ENCODE results near the gene KRTAP20-4. TPM values are rescaled to one million over a fixed set of nuclear protein-coding genes. Genes with fewer than 3 reads are reported as not detected.

The KRTAP20-4 gene
- total RNA-seq, 4 donors from 2014 or later: not detected

DNA sequence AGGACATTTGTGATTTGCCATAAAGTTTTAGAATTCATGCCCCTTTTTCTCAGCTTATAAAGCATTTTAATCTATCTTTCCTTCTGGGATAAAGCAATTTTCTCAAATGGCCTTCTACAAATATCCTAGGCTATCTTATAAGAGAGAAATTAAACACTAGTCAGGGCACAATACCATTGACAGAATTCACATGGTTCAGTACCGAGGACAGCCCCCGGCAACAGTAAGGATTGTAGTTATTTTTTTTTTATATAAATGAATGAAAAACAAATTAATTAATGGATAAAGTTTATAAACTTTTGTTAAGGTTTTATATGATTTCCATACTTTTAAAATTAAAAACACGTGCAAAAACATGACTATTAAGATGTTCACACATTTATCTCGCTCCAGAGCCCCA is 7.7 kb downstream of the KRTAP20-4 start:
- H3K4me1 ChIP-seq: no peaks in the 10 kb centered on the region
- TF ChIP-seq, protein P1, sequence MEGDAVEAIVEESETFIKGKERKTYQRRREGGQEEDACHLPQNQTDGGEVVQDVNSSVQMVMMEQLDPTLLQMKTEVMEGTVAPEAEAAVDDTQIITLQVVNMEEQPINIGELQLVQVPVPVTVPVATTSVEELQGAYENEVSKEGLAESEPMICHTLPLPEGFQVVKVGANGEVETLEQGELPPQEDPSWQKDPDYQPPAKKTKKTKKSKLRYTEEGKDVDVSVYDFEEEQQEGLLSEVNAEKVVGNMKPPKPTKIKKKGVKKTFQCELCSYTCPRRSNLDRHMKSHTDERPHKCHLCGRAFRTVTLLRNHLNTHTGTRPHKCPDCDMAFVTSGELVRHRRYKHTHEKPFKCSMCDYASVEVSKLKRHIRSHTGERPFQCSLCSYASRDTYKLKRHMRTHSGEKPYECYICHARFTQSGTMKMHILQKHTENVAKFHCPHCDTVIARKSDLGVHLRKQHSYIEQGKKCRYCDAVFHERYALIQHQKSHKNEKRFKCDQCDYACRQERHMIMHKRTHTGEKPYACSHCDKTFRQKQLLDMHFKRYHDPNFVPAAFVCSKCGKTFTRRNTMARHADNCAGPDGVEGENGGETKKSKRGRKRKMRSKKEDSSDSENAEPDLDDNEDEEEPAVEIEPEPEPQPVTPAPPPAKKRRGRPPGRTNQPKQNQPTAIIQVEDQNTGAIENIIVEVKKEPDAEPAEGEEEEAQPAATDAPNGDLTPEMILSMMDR (IDR thresholded peaks at IDR 0.05): no peak
- no peak for TF ChIP-seq POLR2A (IDR thresholded peaks at IDR 0.05)

DNA sequence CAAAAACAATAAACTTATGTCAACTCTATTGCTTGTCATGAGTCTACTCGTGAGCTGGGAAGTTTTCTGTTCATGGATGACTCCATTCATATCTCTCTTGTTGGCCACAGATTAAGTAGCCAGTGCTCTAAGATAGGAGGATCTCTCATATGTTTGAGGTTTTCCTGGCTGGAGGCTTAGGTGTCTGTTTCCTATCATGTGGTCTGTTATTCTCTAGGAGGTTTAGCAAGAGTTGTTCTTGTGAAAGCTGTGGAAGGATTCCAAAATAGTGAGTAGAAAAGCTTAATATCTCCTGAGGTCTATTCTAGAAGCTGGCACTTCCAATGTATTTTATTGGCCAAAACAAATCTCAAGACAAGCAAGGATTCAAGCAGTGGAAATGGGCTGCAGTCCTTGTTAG is 8.8 kb downstream of the KRTAP20-4 start:
- DNase-seq: no peak
- Histone ChIP-seq H3K9me3 (peaks cover 0 to 6% (median 0%) of the 10 kb centered on the region in 4 donors), H3K27me3 (no peaks in the 10 kb centered on the region), H3K36me3 (no peaks in the 10 kb centered on the region), H3K4me3 (no peak overlapping the region), H3K4me1 (no peaks in the 10 kb centered on the region), H3K27ac (no peak overlapping the region)
- TF ChIP-seq, protein P1 (IDR thresholded peaks at IDR 0.05): no peak
- TF ChIP-seq POLR2A (IDR thresholded peaks at IDR 0.05): no peak

More for the DNA sequence above, 7.7 kb downstream of the KRTAP20-4 start:
- Histone ChIP-seq H3K36me3 (no peaks in the 10 kb centered on the region), H3K4me3 (no peak overlapping the region), H3K9me3 (peaks cover 0 to 6% (median 0%) of the 10 kb centered on the region in 4 donors), H3K27me3 (no peaks in the 10 kb centered on the region), H3K27ac (no peak overlapping the region)
- DNase-seq: no peak

DNA sequence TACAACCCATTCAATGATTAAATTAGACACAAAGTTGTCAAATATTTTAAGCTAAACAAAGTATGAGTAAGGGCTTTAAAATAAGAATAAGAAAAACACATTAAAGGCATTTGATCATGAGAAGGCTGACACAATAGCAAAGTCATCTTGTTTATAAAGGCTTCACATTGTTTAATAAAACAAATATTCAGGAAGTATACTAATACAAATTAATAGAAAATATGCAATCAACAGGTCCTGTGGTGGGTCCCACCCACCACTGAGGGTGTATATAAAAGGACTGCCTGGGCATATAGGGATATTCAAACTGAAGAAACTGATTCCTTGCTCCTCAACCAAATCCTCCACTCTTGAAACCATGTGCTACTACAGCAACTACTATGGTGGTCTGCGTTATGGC is 14.5 kb downstream of the KRTAP20-4 start, which contains the start of gene KRTAP20-2:
Gene KRTAP20-2 (plus strand): TSS at position 301 of the 400 bp plus-strand sequence. CDS start 58 bp downstream, at position 359.
- Histone ChIP-seq H3K4me1 (no peaks in the 10 kb centered on the region), H3K4me3 (no peak within 1 kb of the TSS), H3K27ac (no peak within 1 kb of the TSS), H3K27me3 (no peaks in the 10 kb centered on the region), H3K36me3 (no peaks in the 10 kb centered on the region), H3K9me3 (peaks cover 0 to 4% (median 0%) of the 10 kb centered on the region in 4 donors)
- no peak for DNase-seq
- no peak for TF ChIP-seq POLR2A (IDR thresholded peaks at IDR 0.05)
- TF ChIP-seq, protein P1 (IDR thresholded peaks at IDR 0.05): no peak

DNA sequence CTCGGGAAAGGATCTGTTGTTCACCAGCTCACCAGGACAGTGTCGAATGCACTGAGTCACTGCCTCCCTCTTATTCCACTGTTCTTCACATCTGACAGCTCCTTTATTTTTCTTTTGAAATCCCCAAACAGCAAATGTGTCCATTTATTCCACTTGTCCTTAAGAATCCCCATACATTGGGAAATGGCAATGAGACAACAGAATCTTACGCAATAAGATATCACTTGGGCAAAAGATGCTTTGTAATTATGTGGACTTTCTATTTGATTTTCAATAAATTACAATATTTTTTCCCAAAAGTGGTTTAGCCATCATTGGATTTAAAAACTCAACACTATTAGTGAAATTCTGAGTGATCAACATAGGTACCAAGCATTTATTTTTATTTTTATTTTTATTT is 18.3 kb downstream of the KRTAP20-4 start:
- H3K27ac ChIP-seq: no peak overlapping the region
- TF ChIP-seq, protein P1 (IDR thresholded peaks at IDR 0.05): no peak
- no peak for TF ChIP-seq POLR2A (IDR thresholded peaks at IDR 0.05)
- H3K4me3 ChIP-seq: no peak overlapping the region
- peaks cover 0 to 7% (median 0%) of the 10 kb centered on the region in 4 donors for H3K9me3 ChIP-seq
- H3K4me1 ChIP-seq: no peaks in the 10 kb centered on the region
- no peak for DNase-seq
- H3K36me3 ChIP-seq: no peaks in the 10 kb centered on the region
- no peaks in the 10 kb centered on the region for H3K27me3 ChIP-seq

DNA sequence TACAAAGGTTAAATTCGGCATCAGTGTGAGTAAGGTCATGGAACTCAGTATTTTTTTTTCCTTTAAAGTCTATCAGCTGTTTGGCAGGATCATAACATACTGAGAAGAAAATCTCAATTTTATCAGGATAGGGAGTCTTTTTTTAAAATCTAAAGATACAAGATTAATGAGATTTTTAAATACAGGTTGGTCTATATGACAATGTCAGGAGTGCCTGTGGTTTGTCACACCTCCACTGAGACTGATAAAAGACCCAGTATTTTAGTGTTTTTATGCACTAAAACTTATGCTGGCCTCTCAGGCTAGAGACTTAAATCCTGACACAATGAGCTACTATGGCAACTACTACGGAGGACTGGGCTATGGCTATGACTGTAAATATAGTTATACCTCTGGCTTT is 22.1 kb downstream of the KRTAP20-4 start, which contains the start of gene KRTAP20-3:
Gene KRTAP20-3 (plus strand): TSS at position 301 of the 400 bp plus-strand sequence.
- Histone ChIP-seq H3K27ac (no peak within 1 kb of the TSS), H3K9me3 (peaks cover 0 to 3% (median 0%) of the 10 kb centered on the region in 4 donors), H3K36me3 (no peaks in the 10 kb centered on the region), H3K4me3 (no peak within 1 kb of the TSS), H3K4me1 (no peaks in the 10 kb centered on the region), H3K27me3 (no peaks in the 10 kb centered on the region)
- no peak for DNase-seq
- no peak for TF ChIP-seq POLR2A (IDR thresholded peaks at IDR 0.05)
- TF ChIP-seq, protein P1 (IDR thresholded peaks at IDR 0.05): no peak

All from Peyer's patch (tissue), 4 donors.